Fibroblast of the conjunctiva (primary cell): Measurements from ENCODE around the gene BCKDHA.
A peak's percentile ranks its signal among the peaks of the same experiment; 100 is the strongest.
"Not testable (repeated sequence)": the region's sequence is repeated elsewhere in the genome, so short reads cannot be mapped to it uniquely, and the experiment has no call there.

Source experiments
- DNase-seq: peaks from one replicate; pipeline ENCODE4 v3.0.0-alpha.2; 2010; ENCODE audit warnings: low read depth

The BCKDHA gene

DNA sequence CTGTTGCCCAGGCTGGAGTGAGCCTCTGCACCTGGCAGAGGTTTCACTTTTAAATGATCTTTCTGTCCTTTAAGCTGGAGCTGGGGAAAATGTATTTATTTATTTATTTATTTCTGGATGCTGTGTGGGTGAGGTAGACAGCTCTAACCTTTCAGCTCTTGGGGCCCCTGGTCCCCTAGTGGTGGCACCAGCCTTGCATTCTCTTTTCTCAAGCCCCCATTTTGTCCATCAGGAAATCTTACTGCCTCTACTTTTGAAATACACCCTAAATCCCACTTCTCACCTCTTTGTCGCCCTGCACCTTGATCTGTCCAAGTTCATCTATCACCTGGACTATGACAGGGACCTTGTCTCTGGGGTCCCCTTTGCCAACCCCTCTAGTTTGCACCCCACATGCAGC, 31.5 kb upstream of the BCKDHA start:
- no peak for DNase-seq

DNA sequence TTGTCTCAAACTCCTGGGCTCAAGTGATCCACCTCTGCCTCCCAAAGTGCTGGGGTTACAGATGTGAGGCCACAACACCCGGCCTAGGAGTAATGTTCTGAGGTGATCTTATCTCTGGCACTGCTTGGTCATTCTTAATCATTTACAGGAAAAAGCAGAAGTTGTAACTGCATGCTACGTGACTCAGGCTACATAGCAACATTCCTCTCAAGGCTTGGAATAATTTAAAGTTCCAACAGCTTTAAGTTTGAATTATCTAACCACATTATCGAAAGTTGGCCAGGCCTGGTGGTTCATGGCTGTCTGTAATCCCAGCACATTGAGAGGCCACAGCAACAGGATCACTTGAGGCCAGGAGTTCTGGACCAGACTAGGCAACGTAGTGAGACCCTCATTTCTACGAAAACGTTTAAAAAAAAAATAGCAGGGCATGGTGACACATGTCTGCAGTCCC, 29.7 kb upstream of the BCKDHA start:
- DNase-seq, result peak; percentile 69

GRCh38 chr19:41369769-41370168, 27.8 kb upstream of the BCKDHA start:
- DNase-seq, result no peak

- not testable (repeated sequence) for DNase-seq
Measured at GRCh38 chr19:41371119-41371518, 26.5 kb upstream of the BCKDHA start.

DNA sequence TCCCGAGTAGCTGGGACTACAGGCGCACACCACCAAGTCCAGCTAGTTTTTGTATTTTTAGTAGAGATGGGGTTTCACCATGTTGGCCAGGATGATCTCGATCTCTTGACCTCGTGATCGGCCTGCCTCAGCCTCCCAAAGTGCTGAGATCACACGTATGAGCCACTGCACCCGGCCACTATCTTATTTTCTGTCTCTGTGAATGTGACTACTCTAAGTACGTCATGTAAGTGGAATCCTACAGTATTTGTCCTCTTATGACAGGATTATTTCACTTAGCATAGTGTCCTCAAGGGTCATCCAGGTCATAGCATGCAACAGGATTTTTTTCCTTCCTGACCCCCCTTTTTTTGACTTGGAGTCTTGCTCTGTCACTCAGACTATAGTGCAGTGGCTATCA, 26.1 kb upstream of the BCKDHA start:
- no peak for DNase-seq

DNA sequence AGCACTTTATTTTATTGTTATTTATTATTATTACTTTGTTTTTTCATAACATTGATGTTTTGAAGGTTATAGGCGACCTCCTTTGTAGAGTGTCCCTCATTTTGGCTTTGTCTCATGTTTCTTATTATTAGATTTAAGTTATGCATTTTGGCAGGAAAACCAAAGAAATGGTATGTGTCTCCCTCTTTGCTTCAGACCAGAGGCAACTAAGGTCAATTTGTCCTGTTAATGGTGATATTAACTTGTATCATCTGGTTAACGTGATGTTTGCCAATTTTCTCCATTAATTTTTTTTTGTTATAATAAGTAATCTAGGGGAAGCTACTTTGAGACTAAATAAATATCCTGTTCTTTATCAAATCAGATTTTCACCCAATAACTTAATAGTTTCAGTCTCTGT, 25.1 kb upstream of the BCKDHA start:
- no peak for DNase-seq

- peak; percentile 89 for DNase-seq
Measured at GRCh38 chr19:41373993-41374392, 23.6 kb upstream of the BCKDHA start.

DNA sequence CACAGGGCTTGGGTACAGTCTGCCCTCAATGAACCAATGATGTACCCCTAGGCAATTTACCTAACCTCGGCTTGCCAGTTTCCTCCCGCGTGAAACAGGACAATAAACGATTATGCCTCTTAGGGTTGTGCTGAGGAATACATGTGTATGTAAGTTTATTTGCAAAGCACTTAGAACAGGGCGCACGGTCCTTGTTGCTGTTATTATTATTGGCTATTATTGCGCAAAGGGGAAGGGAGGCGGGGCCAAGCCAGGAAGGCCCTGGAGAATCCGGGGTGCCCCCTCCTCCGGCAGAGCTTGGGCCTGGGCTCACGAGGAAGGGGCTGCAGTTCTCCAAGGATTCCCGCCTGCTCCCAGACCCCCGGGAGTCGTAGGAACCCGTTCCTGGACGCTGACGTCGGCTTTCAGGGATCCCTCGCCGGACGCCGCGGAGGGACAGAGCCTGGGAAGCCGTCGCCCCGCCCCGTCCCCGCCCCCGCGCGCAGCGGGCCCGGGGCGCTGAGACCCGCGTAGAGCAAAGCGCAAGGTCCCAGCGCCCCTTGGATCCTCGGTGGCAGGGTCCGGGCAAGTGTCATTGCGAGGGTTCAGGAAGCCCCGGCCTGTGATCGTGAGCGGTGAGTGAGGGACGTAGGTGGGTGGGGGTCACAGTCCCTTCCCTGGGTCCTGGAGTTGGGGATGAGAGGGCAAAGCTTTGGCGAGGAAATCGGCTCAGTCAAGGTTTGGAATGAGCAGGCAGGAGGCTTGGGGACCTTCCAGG, 21.2 kb upstream of the BCKDHA start, which contains the start of gene TMEM91:
TSS of gene TMEM91 (plus strand) at position 293 of the 757 bp plus-strand sequence. CDS start 1,777 bp downstream, outside the sequence.
- DNase-seq, result no peak

DNA sequence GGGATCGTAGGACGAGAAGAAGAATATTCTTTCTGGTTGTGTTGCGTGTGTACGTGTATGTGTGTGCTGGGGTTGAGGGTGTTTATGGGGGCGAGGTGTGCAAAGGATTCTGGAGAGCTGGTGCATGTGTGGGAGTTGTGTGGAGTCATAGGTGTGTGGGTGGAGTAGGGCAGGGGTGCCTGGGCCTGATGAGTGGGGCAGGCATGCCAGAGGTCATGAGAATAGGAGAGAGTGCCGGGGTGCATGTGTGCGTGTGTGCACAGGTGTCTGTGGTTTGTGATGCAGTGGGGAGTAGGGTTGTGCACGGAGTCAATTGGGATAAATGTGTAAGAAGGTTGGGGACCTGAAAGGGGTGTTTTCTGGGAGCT, 20.6 kb upstream of the BCKDHA start:
- no peak for DNase-seq

DNA sequence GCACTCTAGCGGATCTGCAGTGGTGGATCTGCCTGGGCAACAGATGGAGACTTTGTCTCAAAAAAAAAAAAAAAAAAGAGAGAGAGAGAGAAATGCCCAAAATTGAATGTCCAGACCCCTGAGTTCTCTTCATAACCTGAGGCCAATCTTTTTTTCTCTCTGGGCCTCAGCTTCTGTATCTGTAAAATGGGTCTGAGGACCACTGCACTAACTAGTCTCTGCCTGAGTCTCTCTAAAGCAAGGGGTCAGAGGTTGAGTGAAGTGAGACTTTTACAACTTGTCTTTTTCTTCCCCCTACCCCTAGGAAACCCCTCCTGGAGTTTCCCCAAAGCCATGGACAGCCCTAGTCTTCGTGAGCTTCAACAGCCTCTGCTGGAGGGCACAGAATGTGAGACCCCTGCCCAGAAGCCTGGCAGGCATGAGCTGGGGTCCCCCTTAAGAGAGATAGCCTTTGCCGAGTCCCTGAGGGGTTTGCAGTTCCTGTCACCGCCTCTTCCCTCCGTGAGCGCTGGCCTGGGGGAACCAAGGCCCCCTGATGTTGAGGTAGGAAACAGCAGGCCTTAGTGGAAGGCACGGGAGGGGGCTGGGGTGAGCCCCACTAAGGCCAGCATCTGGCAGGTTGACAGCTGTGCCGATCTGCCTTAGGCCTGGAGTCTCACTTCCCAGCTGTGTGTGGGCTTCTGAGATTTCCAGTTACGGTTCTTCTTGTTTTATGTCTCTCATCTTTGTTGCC, 19.5 kb upstream of the BCKDHA start:
- no peak for DNase-seq

GRCh38 chr19:41381536-41381935, 16.1 kb upstream of the BCKDHA start:
- not testable (repeated sequence) for DNase-seq

DNA sequence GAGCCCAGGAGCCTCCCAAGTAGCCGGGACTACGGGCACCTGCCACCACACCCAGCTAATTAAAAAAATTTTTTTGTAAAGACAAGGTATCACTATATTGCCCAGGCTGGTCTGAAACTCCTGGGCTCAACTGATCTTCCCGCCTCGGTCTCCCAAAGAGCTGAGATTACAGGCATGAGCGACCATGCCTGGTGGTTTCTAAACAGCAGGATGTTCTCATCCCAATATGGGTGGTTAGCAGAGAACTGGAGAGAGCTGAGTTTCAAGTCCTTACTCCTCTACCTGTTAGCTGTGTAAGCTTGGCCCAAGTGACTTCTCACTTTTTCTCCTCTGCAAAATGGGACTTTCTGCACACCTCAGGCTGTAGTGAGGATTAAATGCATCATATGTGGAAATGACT, 13.3 kb upstream of the BCKDHA start:
- no peak for DNase-seq

DNA sequence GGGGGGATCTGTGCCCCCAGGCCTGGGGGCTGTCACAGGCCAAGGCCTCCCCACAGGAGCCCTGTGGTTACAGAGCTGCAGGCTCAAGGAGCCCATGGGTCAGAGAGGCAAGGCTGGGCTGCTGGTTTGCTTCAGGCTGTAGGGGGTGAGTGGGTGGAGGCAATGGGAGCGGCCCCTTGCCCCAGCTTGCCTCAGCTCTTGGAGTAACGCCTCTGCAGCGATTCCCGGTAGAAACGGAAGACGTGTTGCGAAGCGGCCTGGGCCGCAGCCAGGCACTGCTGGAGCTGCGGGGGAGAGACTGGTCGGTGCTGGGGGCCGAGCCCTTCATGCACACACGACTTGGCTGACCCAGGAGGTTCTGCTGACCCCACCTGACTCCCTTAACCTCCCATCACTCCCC, 11.2 kb upstream of the BCKDHA start:
- DNase-seq, result no peak

DNA sequence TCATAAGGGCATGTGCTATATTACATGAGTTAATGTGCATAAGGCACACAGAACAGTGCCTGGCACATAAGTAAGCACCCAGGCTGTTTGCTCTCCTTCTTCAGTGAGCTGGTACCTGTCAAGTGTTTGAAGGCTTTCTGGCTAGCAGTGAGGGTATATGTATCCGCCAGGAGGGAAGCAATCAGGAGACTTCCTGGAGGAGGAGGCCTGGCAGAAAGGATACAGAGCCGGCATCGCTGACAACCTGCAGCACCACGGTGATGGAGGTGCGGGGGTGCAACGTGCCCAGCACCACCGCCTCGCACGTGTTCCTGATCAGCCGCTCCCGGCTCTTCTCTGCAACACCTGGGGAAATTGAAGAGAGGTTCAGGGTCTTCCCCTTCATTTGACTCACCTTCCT, 6.0 kb upstream of the BCKDHA start:
- DNase-seq, result no peak

DNA sequence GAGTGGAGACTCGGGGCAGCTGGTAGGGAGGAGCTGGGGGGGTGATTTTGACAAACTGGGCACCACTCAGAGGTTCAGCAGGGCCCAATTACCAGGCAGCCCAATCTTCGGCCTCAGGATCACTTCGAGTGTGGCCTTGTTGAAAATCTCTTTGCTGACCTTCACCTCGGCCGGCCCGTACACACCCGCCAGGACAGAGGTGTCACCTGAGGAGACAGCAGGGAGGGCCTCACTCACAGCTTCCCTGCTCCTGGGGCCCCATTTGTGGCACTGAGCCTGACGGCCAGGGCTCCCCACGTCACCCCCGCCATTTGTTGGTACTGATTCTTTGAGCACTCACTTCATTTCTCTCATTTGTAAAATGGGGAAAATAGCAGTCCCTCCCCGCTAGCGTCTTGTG, 4.8 kb upstream of the BCKDHA start:
- DNase-seq, result no peak

GRCh38 chr19:41395355-41395754, 2.3 kb upstream of the BCKDHA start:
- no peak for DNase-seq

- DNase-seq, result no peak
Measured at GRCh38 chr19:41398050-41398418, 416 bp downstream of the BCKDHA start.

DNA sequence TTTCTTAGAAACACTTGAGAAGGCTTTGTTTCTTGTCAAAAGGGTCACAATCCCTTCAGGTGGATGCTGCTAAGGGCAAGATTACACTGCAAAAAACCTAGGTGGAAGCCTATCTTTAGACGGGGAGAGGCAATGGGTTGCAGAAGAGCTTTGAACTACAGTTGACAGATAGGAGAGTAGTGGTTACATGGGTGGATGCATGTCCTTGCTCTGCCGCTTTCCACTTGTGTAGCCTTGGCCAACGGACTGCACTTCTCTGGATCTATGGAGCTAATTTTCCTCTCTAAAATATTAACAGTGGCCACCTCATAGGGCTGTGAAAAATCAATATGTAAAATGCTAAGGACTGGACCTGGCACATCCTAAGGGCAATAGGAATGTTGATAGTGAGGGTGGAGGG, 980 bp downstream of the BCKDHA start:
- DNase-seq, result no peak

DNA sequence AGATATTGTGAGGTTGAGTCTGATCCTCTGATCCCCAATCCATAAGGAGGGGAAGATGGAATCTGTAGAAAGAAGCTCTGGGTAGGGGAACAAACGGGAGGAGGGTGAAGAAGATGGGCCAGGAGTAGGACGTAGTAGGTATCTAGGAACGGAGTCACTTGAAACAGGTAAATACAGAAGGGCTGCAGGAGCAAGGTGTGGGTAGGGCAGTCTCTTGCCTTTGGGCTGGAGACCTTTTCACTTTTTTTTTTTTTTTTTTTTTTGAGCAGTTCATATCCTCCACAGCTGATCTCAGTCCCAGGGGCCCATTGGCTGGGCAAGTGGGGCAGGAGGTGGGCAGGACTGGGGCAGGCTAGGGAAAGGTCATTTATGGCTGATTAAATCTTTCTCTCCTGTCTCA, 1.5 kb downstream of the BCKDHA start:
- no peak for DNase-seq

DNA sequence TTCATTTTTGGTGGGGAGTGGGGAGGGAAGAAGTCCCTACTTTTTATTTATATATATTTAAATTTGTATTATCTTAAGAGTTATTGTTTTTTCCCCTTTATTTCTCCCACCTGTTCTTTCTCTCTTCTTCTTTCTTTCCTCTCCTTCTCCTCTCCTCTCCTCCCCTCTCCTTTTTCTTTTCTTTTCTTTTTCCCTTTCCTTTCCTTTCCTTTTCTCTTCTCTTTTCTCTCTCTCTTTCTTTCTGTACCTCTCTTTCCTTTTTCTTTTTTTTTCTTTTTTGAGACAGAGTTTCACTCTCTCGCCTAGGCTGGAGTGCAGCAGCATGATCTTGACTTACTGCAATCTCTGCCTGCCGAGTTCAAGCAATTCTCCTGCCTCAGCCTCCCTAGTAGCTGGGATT, 1.9 kb downstream of the BCKDHA start:
- no peak for DNase-seq

GRCh38 chr19:41401483-41401882, 3.9 kb downstream of the BCKDHA start:
- DNase-seq, result no peak

DNA sequence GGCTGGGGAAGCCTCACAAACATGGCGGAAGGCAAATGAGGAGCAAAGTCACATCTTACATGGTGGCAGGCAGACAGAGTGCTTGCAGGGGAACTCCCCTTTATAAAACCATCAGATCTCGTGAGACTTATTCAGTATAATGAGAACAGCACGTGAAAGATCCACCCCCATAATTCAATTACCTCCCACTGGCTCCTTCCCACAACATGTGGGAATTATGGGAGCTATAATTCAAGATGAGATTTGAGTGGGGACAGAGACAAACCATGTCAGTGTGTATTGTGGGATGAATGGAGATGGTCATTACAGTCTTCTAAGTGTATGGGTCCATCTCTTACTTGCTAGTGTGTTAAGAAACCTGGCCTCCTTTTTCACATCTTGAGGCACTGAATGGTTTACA, 4.4 kb downstream of the BCKDHA start:
- DNase-seq, result no peak

GRCh38 chr19:41403181-41403970, 5.8 kb downstream of the BCKDHA start:
- DNase-seq, result no peak
